Pancreas (tissue), 10 donors: ENCODE results near the gene DSCAML1. TPM values are rescaled to one million over a fixed set of nuclear protein-coding genes. Genes with fewer than 3 reads are reported as not detected.

Experiments used
- ATAC-seq, 4 donors: fragments of 200-7000 bp; cut with Tn5 transposase; one replicate each; pipeline versions ENCODE4 v1.8.0 to v1.9.1; 2020; ENCODE audit warnings: mild to moderate bottlenecking in 4 of 4, moderate library complexity in 4 of 4
- DNase-seq, 6 donors: peaks; one replicate each; pipeline ENCODE4 v3.0.0-alpha.2; 2020
- FAIRE-seq: peaks from 2 replicates; lab custom pipeline; 2012; peaks lifted over from hg19 to GRCh38; lab: Jason Lieb, UNC
- H3K27ac ChIP-seq, 4 donors: fragments of 200-600 bp; sonication (generic); 1 replicate in 3 of 4; 2 replicates in 1 of 4; pipeline versions ENCODE4 v1.5.0 to v1.8.0; 2020
- H3K27me3 ChIP-seq, 4 donors: fragments of 200-600 bp; one replicate each; pipeline ENCODE4 v1.8.0; 2021
- H3K36me3 ChIP-seq, 3 donors: fragments of 200-600 bp; sonication (generic) in 1 of 3; one replicate each; pipeline versions ENCODE4 v1.5.0 to v1.8.0; 2020 to 2021
- H3K4me1 ChIP-seq, 3 donors: fragments of 200-600 bp; one replicate each; pipeline ENCODE4 v1.8.0; 2021
- H3K4me3 ChIP-seq, 4 donors: fragments of 200-600 bp; sonication (generic) in 2 of 4; one replicate each; pipeline versions ENCODE4 v1.5.0 to v1.8.0; 2020 to 2021
- H3K9me3 ChIP-seq, 4 donors: fragments of 200-600 bp; one replicate each; pipeline ENCODE4 v1.8.0; 2021
- WGBS, 2 donors: extraction: QIAGEN DNeasy Blood & Tissue Kit; methylation state at CpG; one replicate each; pipeline ENCODE4 v1.1.7; 2013; 5-methylcytosine and 5-hydroxymethylcytosine counted together
- intact Hi-C, 3 donors: fragments of 100-400 bp; cut with DNase I; formaldehyde crosslinking; loops; one replicate each; pipeline versions ENCODE4 v1.11.1 to v1.14.2; 2022
- polyA plus RNA-seq, 2 donors: library from polyadenylated mRNA; stranded (reverse); fragments of 200-250 nt; gene quantifications; one replicate each; pipeline ENCODE4 v1.2.3, GENCODE V29; 2013
- total RNA-seq, 6 donors: library from RNA; stranded (reverse); fragmentation: NEBNext Ultra II Directional in 4 of 6; extraction: Animal tissue kit (Norgen Biotek cat#: 25700) in 4 of 6; gene quantifications; one replicate each; pipeline versions ENCODE4 v1.2.1 to v1.2.4, GENCODE V29; 2021 to 2023
- TF ChIP-seq, protein P1 (sequence below), 4 donors: fragments of 200-600 bp; sonication (generic) in 3 of 4; IDR thresholded peaks; one replicate each; pipeline versions ENCODE4 v1.5.0 to v1.8.0; 2021; ENCODE audit warnings: antibody characterized with exemption in 4 of 4
- donor health status: healthy with polysubstance abuse.
- donor health status: DM: no; HTN: no; CAD: no; lungs with moderate emphysema.
- donor health status: DM: no; HTN: no; CAD: no.
- donor health status: control.
- donor health status: control.
- donor health status: Bipolar disorder and iron deficiency.
- donor health status: DM: yes; HTN: yes; CAD: no.
- donor health status: DM: no; HTN: no; CAD: no.
- donor health status: DM: no; HTN: no; CAD: no.
- donor health status: DM: yes; HTN: yes; CAD: no.

DSCAML1 gene
- total and polyA plus RNA-seq, 8 donors: 0.69 to 2.7 (median 1.8) TPM

- Histone ChIP-seq H3K9me3 (no peaks in the 10 kb centered on the region), H3K27ac (no peak overlapping the region), H3K36me3 (no peaks in the 10 kb centered on the region), H3K4me1 (no peaks in the 10 kb centered on the region), H3K4me3 (no peak overlapping the region), H3K27me3 (no peaks in the 10 kb centered on the region)
- FAIRE-seq (no peak), ATAC-seq (no peak), DNase-seq (no peak)
- intact Hi-C loops: no loop called here
- TF ChIP-seq, protein P1, sequence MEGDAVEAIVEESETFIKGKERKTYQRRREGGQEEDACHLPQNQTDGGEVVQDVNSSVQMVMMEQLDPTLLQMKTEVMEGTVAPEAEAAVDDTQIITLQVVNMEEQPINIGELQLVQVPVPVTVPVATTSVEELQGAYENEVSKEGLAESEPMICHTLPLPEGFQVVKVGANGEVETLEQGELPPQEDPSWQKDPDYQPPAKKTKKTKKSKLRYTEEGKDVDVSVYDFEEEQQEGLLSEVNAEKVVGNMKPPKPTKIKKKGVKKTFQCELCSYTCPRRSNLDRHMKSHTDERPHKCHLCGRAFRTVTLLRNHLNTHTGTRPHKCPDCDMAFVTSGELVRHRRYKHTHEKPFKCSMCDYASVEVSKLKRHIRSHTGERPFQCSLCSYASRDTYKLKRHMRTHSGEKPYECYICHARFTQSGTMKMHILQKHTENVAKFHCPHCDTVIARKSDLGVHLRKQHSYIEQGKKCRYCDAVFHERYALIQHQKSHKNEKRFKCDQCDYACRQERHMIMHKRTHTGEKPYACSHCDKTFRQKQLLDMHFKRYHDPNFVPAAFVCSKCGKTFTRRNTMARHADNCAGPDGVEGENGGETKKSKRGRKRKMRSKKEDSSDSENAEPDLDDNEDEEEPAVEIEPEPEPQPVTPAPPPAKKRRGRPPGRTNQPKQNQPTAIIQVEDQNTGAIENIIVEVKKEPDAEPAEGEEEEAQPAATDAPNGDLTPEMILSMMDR (IDR thresholded peaks at IDR 0.05): no peak
- WGBS, 2 donors: 68 to 78% methylated on average over 4 of the region's 4 CpGs
Measured at GRCh38 chr11:117514256-117514655, 282.8 kb downstream of the DSCAML1 start.

- intact Hi-C loops: no loop called here
- Histone ChIP-seq H3K4me3 (no peak overlapping the region), H3K9me3 (no peaks in the 10 kb centered on the region), H3K27ac (no peak overlapping the region), H3K27me3 (no peaks in the 10 kb centered on the region), H3K4me1 (no peaks in the 10 kb centered on the region), H3K36me3 (no peaks in the 10 kb centered on the region)
- ATAC-seq (no peak), FAIRE-seq (no peak), DNase-seq (no peak)
- 57 to 64% methylated on average over 5 of the region's 5 CpGs for WGBS, 2 donors
- TF ChIP-seq, protein P1 (IDR thresholded peaks at IDR 0.05): no peak
Measured at GRCh38 chr11:117513666-117514065, 283.4 kb downstream of the DSCAML1 start.

GRCh38 chr11:117511931-117512539 lies 285.0 kb downstream of the DSCAML1 start:
- no peaks in the 10 kb centered on the region for H3K4me1 ChIP-seq
- H3K4me3 ChIP-seq: no peak overlapping the region
- TF ChIP-seq, protein P1 (IDR thresholded peaks at IDR 0.05): no peak
- FAIRE-seq: no peak
- H3K9me3 ChIP-seq: no peaks in the 10 kb centered on the region
- H3K36me3 ChIP-seq: no peaks in the 10 kb centered on the region
- ATAC-seq: no peak
- no peak overlapping the region for H3K27ac ChIP-seq
- no peak for DNase-seq
- intact Hi-C loops: no loop called here
- WGBS, 2 donors: 50 to 52% methylated on average over 14 of the region's 14 CpGs
- no peaks in the 10 kb centered on the region for H3K27me3 ChIP-seq

GRCh38 chr11:117511483-117511930 lies 285.5 kb downstream of the DSCAML1 start:
- 55 to 67% methylated on average over 8 of the region's 8 CpGs for WGBS, 2 donors
- no peak for FAIRE-seq
- H3K36me3 ChIP-seq: no peaks in the 10 kb centered on the region
- H3K27ac ChIP-seq: no peak overlapping the region
- no peak for DNase-seq
- H3K27me3 ChIP-seq: no peaks in the 10 kb centered on the region
- TF ChIP-seq, protein P1 (IDR thresholded peaks at IDR 0.05): no peak
- no peak overlapping the region for H3K4me3 ChIP-seq
- H3K4me1 ChIP-seq: no peaks in the 10 kb centered on the region
- ATAC-seq: no peak
- no peaks in the 10 kb centered on the region for H3K9me3 ChIP-seq
- intact Hi-C loops: no loop called here

DNA sequence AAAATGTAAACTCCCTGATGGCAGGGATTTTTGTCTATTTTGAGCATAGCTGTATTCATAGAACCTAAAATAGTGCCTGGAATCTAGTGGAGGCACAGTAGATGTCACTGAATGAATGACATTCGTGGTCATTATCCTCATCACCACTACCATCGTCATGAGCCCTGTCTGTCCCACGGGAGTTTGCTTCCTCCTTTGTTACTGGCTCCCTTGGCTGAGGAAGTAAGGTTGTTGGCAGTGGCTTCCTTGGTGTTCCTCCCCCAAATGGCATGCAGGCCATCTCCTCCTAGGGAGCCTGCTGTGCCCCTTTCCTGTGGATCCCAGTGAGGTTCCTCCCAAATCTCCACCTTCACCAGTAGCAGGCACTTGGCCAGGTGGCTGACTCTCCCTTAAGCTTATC lies 286.4 kb downstream of the DSCAML1 start:
- DNase-seq (no peak), FAIRE-seq (no peak), ATAC-seq (no peak)
- H3K27ac ChIP-seq: no peak overlapping the region
- H3K27me3 ChIP-seq: no peaks in the 10 kb centered on the region
- TF ChIP-seq, protein P1 (IDR thresholded peaks at IDR 0.05): no peak
- no peak overlapping the region for H3K4me3 ChIP-seq
- 54 to 68% methylated on average over 3 of the region's 3 CpGs for WGBS, 2 donors
- no peaks in the 10 kb centered on the region for H3K9me3 ChIP-seq
- intact Hi-C loops: no loop called here
- H3K36me3 ChIP-seq: no peaks in the 10 kb centered on the region
- no peaks in the 10 kb centered on the region for H3K4me1 ChIP-seq
